IPS DF 6.9 (cell line): Measurements from ENCODE around the gene NKAIN2.

Experiments used
- DNase-seq: peaks from one replicate; pipeline ENCODE4 v3.0.0-alpha.2; 2013; ENCODE audit warnings: low read depth, low spot score
- H3K27ac ChIP-seq: one replicate; pipeline ENCODE4 v1.5.1; 2013; ENCODE audit warnings: low read length, control low read depth
- H3K27me3 ChIP-seq: 2 replicates; pipeline ENCODE4 v1.6.1; 2013; ENCODE audit warnings: mild to moderate bottlenecking, low read length; ENCODE audit not compliant: control insufficient read depth, insufficient read depth
- H3K36me3 ChIP-seq: 2 replicates; pipeline ENCODE4 v1.6.1; 2013; ENCODE audit warnings: low read length; ENCODE audit not compliant: control insufficient read depth, insufficient read depth
- H3K4me1 ChIP-seq: 2 replicates; pipeline ENCODE4 v1.6.1; 2013; ENCODE audit warnings: low read length; ENCODE audit not compliant: control insufficient read depth, insufficient read depth
- H3K4me3 ChIP-seq: 2 replicates; pipeline ENCODE4 v1.5.1; 2013; ENCODE audit warnings: mild to moderate bottlenecking, low read length
- H3K9me3 ChIP-seq: 2 replicates; pipeline ENCODE4 v1.6.1; 2013; ENCODE audit warnings: low read length, inconsistent platforms; ENCODE audit not compliant: control insufficient read depth, insufficient read depth
- WGBS: extraction: QIAGEN DNeasy Blood & Tissue Kit; methylation state at CpG from one replicate; pipeline ENCODE4 v1.1.7; 2013; ENCODE audit warnings: mixed read lengths, missing lambda C conversion rate; ENCODE audit not compliant: insufficient read length, insufficient coverage; 5-methylcytosine and 5-hydroxymethylcytosine counted together

The NKAIN2 gene

GRCh38 chr6:123785039-123785438 lies 18.6 kb upstream of the NKAIN2 start:
- no CpG with 5 or more reads among the region's 3 CpGs for WGBS
- H3K4me3 ChIP-seq = no peak overlapping the region

GRCh38 chr6:123788319-123788718 lies 15.3 kb upstream of the NKAIN2 start:
- DNase-seq = no peak
- Histone ChIP-seq H3K27me3 (no peaks in the 10 kb centered on the region), H3K9me3 (no peaks in the 10 kb centered on the region), H3K4me1 (no peaks in the 10 kb centered on the region), H3K4me3 (no peak overlapping the region), H3K36me3 (no peaks in the 10 kb centered on the region), H3K27ac (no peak overlapping the region)
- no CpG with 5 or more reads among the region's 1 CpG for WGBS

More at GRCh38 chr6:123785039-123785438, 18.6 kb upstream of the NKAIN2 start:
- no peaks in the 10 kb centered on the region for H3K36me3 ChIP-seq
- no peaks in the 10 kb centered on the region for H3K9me3 ChIP-seq
- H3K4me1 ChIP-seq = no peaks in the 10 kb centered on the region
- H3K27me3 ChIP-seq = no peaks in the 10 kb centered on the region
- DNase-seq = no peak
- H3K27ac ChIP-seq = no peak overlapping the region

- Histone ChIP-seq H3K27me3 (no peaks in the 10 kb centered on the region), H3K9me3 (no peaks in the 10 kb centered on the region), H3K4me1 (no peaks in the 10 kb centered on the region), H3K4me3 (no peak overlapping the region), H3K27ac (no peak overlapping the region), H3K36me3 (no peaks in the 10 kb centered on the region)
- no peak for DNase-seq
- WGBS = no CpG with 5 or more reads among the region's 2 CpGs
Measured at GRCh38 chr6:123794190-123794589, 9.5 kb upstream of the NKAIN2 start.

GRCh38 chr6:123794799-123795198 lies 8.9 kb upstream of the NKAIN2 start:
- Histone ChIP-seq H3K36me3 (no peaks in the 10 kb centered on the region), H3K27ac (no peak overlapping the region), H3K27me3 (no peaks in the 10 kb centered on the region), H3K4me1 (no peaks in the 10 kb centered on the region), H3K4me3 (no peak overlapping the region), H3K9me3 (no peaks in the 10 kb centered on the region)
- DNase-seq = no peak

GRCh38 chr6:123801067-123801466 lies 2.6 kb upstream of the NKAIN2 start:
- H3K27ac ChIP-seq = no peak overlapping the region
- H3K4me3 ChIP-seq = no peak overlapping the region
- H3K9me3 ChIP-seq = no peaks in the 10 kb centered on the region
- H3K36me3 ChIP-seq = no peaks in the 10 kb centered on the region
- H3K4me1 ChIP-seq = no peaks in the 10 kb centered on the region
- no CpG with 5 or more reads among the region's 5 CpGs for WGBS
- no peak for DNase-seq
- H3K27me3 ChIP-seq = peaks cover 12% of the 10 kb centered on the region

GRCh38 chr6:123802351-123802696 lies 1.3 kb upstream of the NKAIN2 start:
- no CpG with 5 or more reads among the region's 6 CpGs for WGBS
- no peak for DNase-seq
- H3K4me1 ChIP-seq = no peaks in the 10 kb centered on the region
- H3K36me3 ChIP-seq = no peaks in the 10 kb centered on the region
- no peaks in the 10 kb centered on the region for H3K9me3 ChIP-seq
- H3K4me3 ChIP-seq = no peak overlapping the region
- H3K27ac ChIP-seq = no peak overlapping the region
- peaks cover 12% of the 10 kb centered on the region for H3K27me3 ChIP-seq

- peak; percentile 60 for DNase-seq
- H3K4me1 ChIP-seq = no peaks in the 10 kb centered on the region
- H3K27me3 ChIP-seq = peaks cover 12% of the 10 kb centered on the region
- H3K4me3 ChIP-seq = peak overlapping the region; percentile 62; the same call in 1 of the 2 replicates
- no peak overlapping the region for H3K27ac ChIP-seq
- no CpG with 5 or more reads among the region's 61 CpGs for WGBS
- H3K36me3 ChIP-seq = no peaks in the 10 kb centered on the region
- no peaks in the 10 kb centered on the region for H3K9me3 ChIP-seq
Measured at GRCh38 chr6:123802697-123803503, 765 bp upstream of the NKAIN2 start.

- H3K27me3 ChIP-seq = peaks cover 12% of the 10 kb centered on the region
- no peak overlapping the region for H3K27ac ChIP-seq
- no peaks in the 10 kb centered on the region for H3K9me3 ChIP-seq
- H3K36me3 ChIP-seq = no peaks in the 10 kb centered on the region
- peak; percentile 27 for DNase-seq
- no peaks in the 10 kb centered on the region for H3K4me1 ChIP-seq
- WGBS = no CpG with 5 or more reads among the region's 25 CpGs
- peak overlapping the region; percentile 62; the same call in 1 of the 2 replicates for H3K4me3 ChIP-seq
Measured at GRCh38 chr6:123804014-123804786, 535 bp downstream of the NKAIN2 start.

GRCh38 chr6:123804787-123805540 lies 1.3 kb downstream of the NKAIN2 start:
- no peak for DNase-seq
- no peak overlapping the region for H3K4me3 ChIP-seq
- H3K4me1 ChIP-seq = no peaks in the 10 kb centered on the region
- no peaks in the 10 kb centered on the region for H3K36me3 ChIP-seq
- H3K27me3 ChIP-seq = peaks cover 12% of the 10 kb centered on the region
- no peak overlapping the region for H3K27ac ChIP-seq
- H3K9me3 ChIP-seq = no peaks in the 10 kb centered on the region
- no CpG with 5 or more reads among the region's 5 CpGs for WGBS

- no peak overlapping the region for H3K27ac ChIP-seq
- DNase-seq = no peak
- H3K4me3 ChIP-seq = no peak overlapping the region
- H3K36me3 ChIP-seq = no peaks in the 10 kb centered on the region
- no peaks in the 10 kb centered on the region for H3K4me1 ChIP-seq
- H3K27me3 ChIP-seq = peaks cover 12% of the 10 kb centered on the region
- WGBS = no CpG with 5 or more reads among the region's 1 CpG
- H3K9me3 ChIP-seq = no peaks in the 10 kb centered on the region
Measured at GRCh38 chr6:123805921-123806320, 2.3 kb downstream of the NKAIN2 start.
